HL-60 (cell line): Measurements from ENCODE around the gene BAZ2B.
"Not testable (repeated sequence)": the region's sequence is repeated elsewhere in the genome, so short reads cannot be mapped to it uniquely, and the experiment has no call there.

Experiments
- DNase-seq, 2 experiments: peaks; one replicate each; pipeline ENCODE4 v3.0.0-alpha.2; 2010 to 2020; ENCODE audit warnings: low read depth in 1 of 2, low spot score in 1 of 2
- H3K27ac ChIP-seq: fragments of 250-450 bp; sonication (Bioruptor Pico); replicated peaks from 2 replicates; pipeline ENCODE4 v1.5.1; 2020; ENCODE audit warnings: mild to moderate bottlenecking, moderate library complexity
- H3K27me3 ChIP-seq: fragments of 250-450 bp; sonication (Bioruptor Pico); 2 replicates; pipeline ENCODE4 v1.5.1; 2021; ENCODE audit warnings: mild to moderate bottlenecking, moderate library complexity; ENCODE audit not compliant: insufficient read depth, poor library complexity, severe bottlenecking
- H3K4me3 ChIP-seq: replicated peaks from 2 replicates; pipeline ENCODE4 v1.5.1; 2011; ENCODE audit warnings: mild to moderate bottlenecking, control low read depth, low read length; ENCODE audit not compliant: insufficient read depth
- GABPA ChIP-seq: IDR thresholded peaks from 2 replicates; pipeline ENCODE4 v1.6.1; 2012; ENCODE audit warnings: low read depth
- POLR2AphosphoS5 ChIP-seq: IDR thresholded peaks from 2 replicates; pipeline ENCODE4 v1.6.1; 2012; ENCODE audit warnings: low read depth
- SPI1 ChIP-seq: IDR thresholded peaks from 2 replicates; pipeline ENCODE4 v1.6.1; 2012; ENCODE audit warnings: low read depth, mild to moderate bottlenecking, borderline replicate concordance
- TF ChIP-seq, protein P1 (sequence below): IDR thresholded peaks from 2 replicates; pipeline ENCODE4 v1.6.1; 2012; ENCODE audit warnings: low read depth; ENCODE audit not compliant: insufficient replicate concordance
- TF ChIP-seq, protein P2 (sequence below): IDR thresholded peaks from one replicate; pipeline ENCODE4 v1.5.1; 2011; ENCODE audit warnings: low read length, control low read depth, inconsistent platforms; ENCODE audit not compliant: insufficient read depth

BAZ2B gene

DNA sequence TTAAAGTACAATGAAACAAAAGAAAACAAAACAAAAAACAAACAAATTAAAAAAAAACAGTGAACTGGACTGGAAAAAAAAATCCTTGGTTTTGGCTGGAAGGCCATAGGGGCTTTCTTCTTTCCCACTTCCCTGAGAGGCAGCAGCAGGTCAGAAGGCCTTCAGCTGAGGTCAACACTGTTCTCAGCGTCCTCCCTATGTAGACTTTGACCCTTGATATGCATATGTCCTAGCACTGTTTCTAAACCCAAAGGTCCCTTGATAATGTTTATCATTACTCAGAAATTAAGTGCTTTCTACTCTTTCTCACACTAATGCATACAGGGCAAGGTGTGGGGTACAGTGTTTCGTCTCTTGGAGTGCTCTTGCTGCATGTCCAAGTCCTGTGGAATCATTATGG is 254.3 kb downstream of the BAZ2B start:
- Histone ChIP-seq H3K4me3 (no peak overlapping the region), H3K27me3 (no peaks in the 10 kb centered on the region), H3K27ac (peak overlapping the region; percentile 73)
- DNase-seq, result no peak
- no peak for TF ChIP-seq GABPA

DNA sequence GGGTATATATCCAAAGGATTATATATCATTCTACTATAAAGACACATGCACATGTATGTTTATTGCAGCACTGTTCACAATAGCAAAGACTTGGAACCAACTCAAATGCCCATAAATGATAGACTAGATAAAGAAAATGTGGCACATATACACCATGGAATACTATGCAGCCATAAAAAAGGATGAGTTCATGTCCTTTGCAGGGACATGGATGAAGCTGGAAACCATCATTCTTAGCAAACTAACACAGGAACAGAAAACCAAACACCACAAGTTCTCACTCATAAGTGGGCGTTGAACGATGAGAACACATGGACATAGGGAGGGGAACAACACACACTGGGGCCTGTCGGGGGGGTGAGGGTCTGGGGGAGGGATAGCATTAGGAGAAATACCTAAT is 254.7 kb downstream of the BAZ2B start:
- not testable (repeated sequence) for H3K4me3 ChIP-seq, DNase-seq, H3K27ac ChIP-seq, H3K27me3 ChIP-seq

DNA sequence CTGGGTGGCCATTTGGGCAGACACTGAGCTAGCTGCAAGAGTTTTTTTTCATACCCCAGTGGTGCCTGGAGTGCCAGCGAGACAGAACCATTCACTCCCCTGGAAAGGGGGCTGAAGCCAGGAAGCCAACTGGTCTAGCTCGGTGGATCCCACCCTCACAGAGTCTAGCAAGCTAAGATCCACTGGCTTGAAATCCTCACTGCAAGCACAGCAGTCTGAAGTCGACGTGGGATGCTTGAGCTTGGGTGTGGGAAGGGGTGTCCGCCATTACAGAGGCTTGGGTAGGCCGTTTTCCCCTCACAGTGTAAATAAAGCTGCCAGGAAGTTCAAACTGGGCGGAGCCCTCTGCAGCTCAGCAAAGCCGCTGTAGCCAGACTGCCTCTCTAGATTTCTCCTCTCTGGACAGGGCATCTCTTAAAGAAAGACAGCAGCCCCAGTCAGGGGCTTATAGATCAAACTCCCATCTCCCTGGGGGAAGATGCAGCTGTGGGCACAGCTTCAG is 260.2 kb downstream of the BAZ2B start:
- no peak for DNase-seq
- no peak overlapping the region for H3K4me3 ChIP-seq
- H3K27ac ChIP-seq, result no peak overlapping the region
- TF ChIP-seq, protein P1, sequence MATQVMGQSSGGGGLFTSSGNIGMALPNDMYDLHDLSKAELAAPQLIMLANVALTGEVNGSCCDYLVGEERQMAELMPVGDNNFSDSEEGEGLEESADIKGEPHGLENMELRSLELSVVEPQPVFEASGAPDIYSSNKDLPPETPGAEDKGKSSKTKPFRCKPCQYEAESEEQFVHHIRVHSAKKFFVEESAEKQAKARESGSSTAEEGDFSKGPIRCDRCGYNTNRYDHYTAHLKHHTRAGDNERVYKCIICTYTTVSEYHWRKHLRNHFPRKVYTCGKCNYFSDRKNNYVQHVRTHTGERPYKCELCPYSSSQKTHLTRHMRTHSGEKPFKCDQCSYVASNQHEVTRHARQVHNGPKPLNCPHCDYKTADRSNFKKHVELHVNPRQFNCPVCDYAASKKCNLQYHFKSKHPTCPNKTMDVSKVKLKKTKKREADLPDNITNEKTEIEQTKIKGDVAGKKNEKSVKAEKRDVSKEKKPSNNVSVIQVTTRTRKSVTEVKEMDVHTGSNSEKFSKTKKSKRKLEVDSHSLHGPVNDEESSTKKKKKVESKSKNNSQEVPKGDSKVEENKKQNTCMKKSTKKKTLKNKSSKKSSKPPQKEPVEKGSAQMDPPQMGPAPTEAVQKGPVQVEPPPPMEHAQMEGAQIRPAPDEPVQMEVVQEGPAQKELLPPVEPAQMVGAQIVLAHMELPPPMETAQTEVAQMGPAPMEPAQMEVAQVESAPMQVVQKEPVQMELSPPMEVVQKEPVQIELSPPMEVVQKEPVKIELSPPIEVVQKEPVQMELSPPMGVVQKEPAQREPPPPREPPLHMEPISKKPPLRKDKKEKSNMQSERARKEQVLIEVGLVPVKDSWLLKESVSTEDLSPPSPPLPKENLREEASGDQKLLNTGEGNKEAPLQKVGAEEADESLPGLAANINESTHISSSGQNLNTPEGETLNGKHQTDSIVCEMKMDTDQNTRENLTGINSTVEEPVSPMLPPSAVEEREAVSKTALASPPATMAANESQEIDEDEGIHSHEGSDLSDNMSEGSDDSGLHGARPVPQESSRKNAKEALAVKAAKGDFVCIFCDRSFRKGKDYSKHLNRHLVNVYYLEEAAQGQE, result no peak
- TF ChIP-seq SPI1, result no peak
- TF ChIP-seq, protein P2, sequence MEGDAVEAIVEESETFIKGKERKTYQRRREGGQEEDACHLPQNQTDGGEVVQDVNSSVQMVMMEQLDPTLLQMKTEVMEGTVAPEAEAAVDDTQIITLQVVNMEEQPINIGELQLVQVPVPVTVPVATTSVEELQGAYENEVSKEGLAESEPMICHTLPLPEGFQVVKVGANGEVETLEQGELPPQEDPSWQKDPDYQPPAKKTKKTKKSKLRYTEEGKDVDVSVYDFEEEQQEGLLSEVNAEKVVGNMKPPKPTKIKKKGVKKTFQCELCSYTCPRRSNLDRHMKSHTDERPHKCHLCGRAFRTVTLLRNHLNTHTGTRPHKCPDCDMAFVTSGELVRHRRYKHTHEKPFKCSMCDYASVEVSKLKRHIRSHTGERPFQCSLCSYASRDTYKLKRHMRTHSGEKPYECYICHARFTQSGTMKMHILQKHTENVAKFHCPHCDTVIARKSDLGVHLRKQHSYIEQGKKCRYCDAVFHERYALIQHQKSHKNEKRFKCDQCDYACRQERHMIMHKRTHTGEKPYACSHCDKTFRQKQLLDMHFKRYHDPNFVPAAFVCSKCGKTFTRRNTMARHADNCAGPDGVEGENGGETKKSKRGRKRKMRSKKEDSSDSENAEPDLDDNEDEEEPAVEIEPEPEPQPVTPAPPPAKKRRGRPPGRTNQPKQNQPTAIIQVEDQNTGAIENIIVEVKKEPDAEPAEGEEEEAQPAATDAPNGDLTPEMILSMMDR, result no peak
- no peak for TF ChIP-seq GABPA
- TF ChIP-seq POLR2AphosphoS5, result no peak
- H3K27me3 ChIP-seq, result no peaks in the 10 kb centered on the region

DNA sequence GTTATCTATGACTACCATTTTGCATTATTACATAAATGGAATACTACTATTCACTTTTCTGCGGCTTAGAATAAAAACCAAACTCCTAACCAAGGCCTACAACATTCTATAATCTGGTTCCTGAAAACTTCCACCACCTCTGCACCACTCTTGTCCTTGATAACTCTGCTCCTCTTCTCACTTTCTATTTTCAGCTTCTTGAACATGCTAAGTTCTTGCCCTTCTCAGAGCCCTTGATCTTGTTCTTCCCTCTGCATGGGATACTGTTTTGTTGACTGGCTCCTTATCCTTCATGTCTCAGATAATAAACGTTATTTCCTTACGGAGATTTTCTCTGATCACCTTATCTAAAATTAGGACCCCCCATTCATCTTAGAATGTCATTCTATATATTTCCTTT is 264.4 kb downstream of the BAZ2B start:
- TF ChIP-seq, protein P2, result no peak
- TF ChIP-seq, protein P1, result no peak
- TF ChIP-seq SPI1, result no peak
- no peak overlapping the region for H3K27ac ChIP-seq
- no peak overlapping the region for H3K4me3 ChIP-seq
- no peaks in the 10 kb centered on the region for H3K27me3 ChIP-seq
- no peak for DNase-seq

DNA sequence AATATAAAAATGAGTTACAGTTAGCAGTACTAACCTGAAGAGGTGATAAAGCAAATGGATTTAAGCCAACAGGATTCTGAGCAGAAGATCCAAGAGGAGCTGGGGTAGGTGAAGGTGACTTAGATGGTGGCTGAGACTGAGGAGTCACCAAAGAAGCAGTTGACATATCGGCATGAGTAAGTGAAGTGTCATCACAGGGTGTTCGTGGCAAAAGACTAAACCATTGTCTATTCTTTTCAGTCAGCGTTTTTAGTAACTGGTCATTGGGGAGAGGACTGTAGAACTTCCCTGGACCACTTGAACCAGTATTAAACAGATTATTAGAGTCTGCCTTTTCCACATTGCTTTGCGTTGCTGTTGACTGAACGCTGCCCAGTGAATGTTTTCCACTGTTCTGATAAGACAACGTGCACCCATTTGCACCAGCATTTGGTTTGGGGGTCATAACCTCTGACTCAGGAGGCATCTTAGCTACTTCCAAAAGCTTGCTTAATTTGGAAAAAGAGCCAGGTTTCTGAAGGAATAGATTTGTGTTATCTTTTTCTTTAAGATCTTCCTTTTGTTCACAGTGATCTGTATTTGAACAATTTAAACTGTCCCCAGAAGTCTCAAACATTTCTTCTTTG is 266.6 kb downstream of the BAZ2B start:
- no peak for DNase-seq
- TF ChIP-seq POLR2AphosphoS5, result no peak
- no peak for TF ChIP-seq SPI1
- TF ChIP-seq GABPA, result no peak
- TF ChIP-seq, protein P2, result no peak
- TF ChIP-seq, protein P1, result no peak
- Histone ChIP-seq H3K27me3 (no peaks in the 10 kb centered on the region), H3K27ac (no peak overlapping the region), H3K4me3 (no peak overlapping the region)
